ENCODE measurements around the gene PAXIP1. TPM values are rescaled to one million over a fixed set of nuclear protein-coding genes. Genes with fewer than 3 reads are reported as not detected.

Gene PAXIP1
- total RNA-seq (2022; extraction: Qiagen RNA extraction): 11.7 to 14.1 TPM (median 13.5 TPM) in 5 replicates

GRCh38 chr7:155003092-155003375, at the start of gene PAXIP1:
Gene PAXIP1 (minus strand): TSS chr7:155003124. CDS start chr7:155002929, 195 bp downstream.

Other genes starting within 250 kb of the PAXIP1 start
- gene HTR5A, start 67.2 kb upstream of the PAXIP1 start, total RNA-seq (2022; extraction: Qiagen RNA extraction): not detected in 5 replicates